ENCODE measurements around the gene XYLT1. TPM values are rescaled to one million over a fixed set of nuclear protein-coding genes. Genes with fewer than 3 reads are reported as not detected.
"Not testable (repeated sequence)": the region's sequence is repeated elsewhere in the genome, so short reads cannot be mapped to it uniquely, and the experiment has no call there.

XYLT1 gene
- total RNA-seq, 6 experiments from 2014 or later: 22.0 to 51.1 (median 27.5) TPM

DNA sequence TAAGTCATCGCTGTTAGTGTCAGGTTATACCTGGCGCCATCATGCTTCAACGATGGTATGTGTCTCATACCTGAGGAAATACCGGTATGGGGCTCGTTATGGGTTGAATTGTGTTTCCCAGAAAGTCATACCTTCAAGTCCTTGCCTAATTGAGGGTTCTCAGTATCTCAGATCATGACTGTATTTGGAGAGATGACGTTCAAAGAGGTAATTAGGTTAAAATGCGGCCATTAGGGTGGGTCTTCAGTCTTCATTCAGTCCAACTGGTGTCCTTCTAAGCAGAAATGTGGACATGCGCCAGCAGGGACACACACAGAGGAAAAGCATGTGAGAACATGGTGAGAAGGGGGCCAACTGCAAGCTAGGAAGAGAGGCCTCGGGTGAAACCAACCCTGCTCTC, 37.5 kb upstream of the XYLT1 start:
- Mint-ChIP-seq H3K36me3 (ENCODE audit: low read depth) (no peaks in the 10 kb centered on the region; the same call in 1 of the 2 replicates), H3K4me1 (ENCODE audit: low read depth) (peaks cover 35% of the 10 kb centered on the region), H3K9me3 (peaks cover 4% of the 10 kb centered on the region; the same call in 1 of the 2 replicates), H3K4me3 (no peak overlapping the region), H3K27me3 (ENCODE audit: insufficient read depth) (peaks cover 2% of the 10 kb centered on the region; the same call in 1 of the 2 replicates), H3K27ac (no peak overlapping the region)
- TF ChIP-seq, protein P1, sequence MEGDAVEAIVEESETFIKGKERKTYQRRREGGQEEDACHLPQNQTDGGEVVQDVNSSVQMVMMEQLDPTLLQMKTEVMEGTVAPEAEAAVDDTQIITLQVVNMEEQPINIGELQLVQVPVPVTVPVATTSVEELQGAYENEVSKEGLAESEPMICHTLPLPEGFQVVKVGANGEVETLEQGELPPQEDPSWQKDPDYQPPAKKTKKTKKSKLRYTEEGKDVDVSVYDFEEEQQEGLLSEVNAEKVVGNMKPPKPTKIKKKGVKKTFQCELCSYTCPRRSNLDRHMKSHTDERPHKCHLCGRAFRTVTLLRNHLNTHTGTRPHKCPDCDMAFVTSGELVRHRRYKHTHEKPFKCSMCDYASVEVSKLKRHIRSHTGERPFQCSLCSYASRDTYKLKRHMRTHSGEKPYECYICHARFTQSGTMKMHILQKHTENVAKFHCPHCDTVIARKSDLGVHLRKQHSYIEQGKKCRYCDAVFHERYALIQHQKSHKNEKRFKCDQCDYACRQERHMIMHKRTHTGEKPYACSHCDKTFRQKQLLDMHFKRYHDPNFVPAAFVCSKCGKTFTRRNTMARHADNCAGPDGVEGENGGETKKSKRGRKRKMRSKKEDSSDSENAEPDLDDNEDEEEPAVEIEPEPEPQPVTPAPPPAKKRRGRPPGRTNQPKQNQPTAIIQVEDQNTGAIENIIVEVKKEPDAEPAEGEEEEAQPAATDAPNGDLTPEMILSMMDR (IDR thresholded peaks at IDR 0.05): no peak
- DNase-seq: no peak

DNA sequence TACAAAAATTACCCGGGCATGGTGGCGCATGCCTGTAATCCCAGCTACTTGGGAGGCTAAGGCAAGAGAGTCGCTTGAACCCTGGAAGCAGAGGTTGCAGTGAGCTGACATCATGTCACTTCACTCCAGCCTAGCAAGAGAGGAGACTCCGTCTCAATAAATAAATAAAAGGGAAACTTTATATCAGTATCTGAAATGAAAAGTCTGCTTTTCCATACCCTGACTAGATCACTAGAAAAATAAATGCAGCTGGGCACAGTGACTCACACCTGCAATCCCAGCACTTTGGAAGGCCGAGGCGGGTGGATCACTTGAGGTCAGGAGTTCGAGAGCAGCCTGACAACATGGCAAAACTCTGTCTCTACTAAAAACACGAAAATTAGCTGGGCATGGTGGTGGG, 36.8 kb upstream of the XYLT1 start:
- H3K27me3 Mint-ChIP-seq (ENCODE audit: insufficient read depth); H3K27ac Mint-ChIP-seq; H3K4me3 Mint-ChIP-seq; H3K36me3 Mint-ChIP-seq (ENCODE audit: low read depth); H3K9me3 Mint-ChIP-seq; DNase-seq: not testable (repeated sequence)
- peaks cover 27% of the 10 kb centered on the region for H3K4me1 Mint-ChIP-seq (ENCODE audit: low read depth)

DNA sequence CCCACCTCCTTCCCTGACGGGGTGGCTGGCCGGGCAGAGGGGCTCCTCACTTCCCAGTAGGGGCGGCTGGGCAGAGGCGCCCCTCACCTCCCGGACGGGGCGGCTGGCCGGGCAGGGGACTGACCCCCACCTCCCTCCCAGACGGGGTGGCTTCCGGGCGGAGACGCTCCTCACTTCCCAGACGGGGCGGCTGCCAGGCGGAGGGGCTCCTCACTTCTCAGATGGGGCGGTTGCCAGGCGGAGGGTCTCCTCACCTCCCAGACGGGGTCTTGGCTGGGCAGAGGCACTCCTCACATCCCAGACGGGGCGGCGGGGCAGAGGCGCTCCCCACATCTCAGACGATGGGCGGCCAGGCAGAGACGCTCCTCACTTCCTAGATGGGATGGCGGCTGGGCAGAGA, 35.1 kb upstream of the XYLT1 start:
- not testable (repeated sequence) for H3K27ac Mint-ChIP-seq; H3K4me3 Mint-ChIP-seq; H3K27me3 Mint-ChIP-seq (ENCODE audit: insufficient read depth); H3K4me1 Mint-ChIP-seq (ENCODE audit: low read depth); H3K9me3 Mint-ChIP-seq; H3K36me3 Mint-ChIP-seq (ENCODE audit: low read depth); DNase-seq

DNA sequence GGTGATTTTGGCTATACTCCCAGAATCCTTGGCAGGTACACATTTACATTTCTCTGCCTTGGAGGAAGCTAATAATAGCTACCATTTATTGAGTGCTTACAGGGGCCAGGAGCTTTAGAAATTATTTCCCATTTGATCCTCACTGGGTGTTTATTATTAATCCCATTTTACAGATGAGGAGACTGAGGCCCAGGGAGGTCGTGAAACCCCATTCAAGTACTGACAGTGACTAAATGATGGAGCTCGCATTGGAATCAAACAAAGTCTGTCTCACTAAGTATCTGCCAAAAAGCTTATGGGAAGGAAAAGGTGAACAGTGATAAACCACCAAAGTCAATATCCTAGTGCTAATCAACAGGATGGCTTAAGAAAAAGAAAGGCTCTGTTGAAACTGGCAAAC, 33.3 kb upstream of the XYLT1 start:
- Mint-ChIP-seq H3K4me1 (ENCODE audit: low read depth) (peaks cover 3% of the 10 kb centered on the region; the same call in 1 of the 2 replicates), H3K27ac (no peak overlapping the region), H3K9me3 (peaks cover 2% of the 10 kb centered on the region; the same call in 1 of the 2 replicates), H3K4me3 (no peak overlapping the region), H3K36me3 (ENCODE audit: low read depth) (no peaks in the 10 kb centered on the region), H3K27me3 (ENCODE audit: insufficient read depth) (no peaks in the 10 kb centered on the region; the same call in 1 of the 2 replicates)
- TF ChIP-seq, protein P1 (IDR thresholded peaks at IDR 0.05): no peak
- DNase-seq: no peak

DNA sequence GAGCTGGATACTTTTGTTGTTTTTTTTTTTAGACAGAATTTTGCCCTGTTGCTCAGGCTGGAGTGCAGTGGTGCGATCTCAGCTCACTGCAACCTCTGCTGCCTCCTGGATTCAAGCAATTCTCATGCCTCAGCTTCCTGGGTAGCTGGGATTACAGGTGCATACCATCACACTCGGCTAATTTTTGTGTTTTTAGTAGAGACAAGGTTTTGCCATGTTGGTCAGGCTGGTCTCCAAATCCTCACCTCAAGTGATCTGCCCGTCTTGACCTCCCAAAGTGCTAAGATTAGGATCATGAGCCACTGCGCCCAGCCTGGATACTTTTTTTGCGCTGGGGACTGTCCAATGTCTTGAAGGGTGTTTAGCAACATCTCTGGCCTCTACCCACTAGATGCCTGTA, 32.6 kb upstream of the XYLT1 start:
- H3K4me1 Mint-ChIP-seq (ENCODE audit: low read depth): peaks cover 6% of the 10 kb centered on the region
- TF ChIP-seq, protein P1 (IDR thresholded peaks at IDR 0.05): no peak
- no peaks in the 10 kb centered on the region; the same call in 1 of the 2 replicates for H3K27me3 Mint-ChIP-seq (ENCODE audit: insufficient read depth)
- H3K4me3 Mint-ChIP-seq: no peak overlapping the region
- H3K36me3 Mint-ChIP-seq (ENCODE audit: low read depth): no peaks in the 10 kb centered on the region
- H3K27ac Mint-ChIP-seq: no peak overlapping the region
- no peak for DNase-seq
- no peaks in the 10 kb centered on the region for H3K9me3 Mint-ChIP-seq

DNA sequence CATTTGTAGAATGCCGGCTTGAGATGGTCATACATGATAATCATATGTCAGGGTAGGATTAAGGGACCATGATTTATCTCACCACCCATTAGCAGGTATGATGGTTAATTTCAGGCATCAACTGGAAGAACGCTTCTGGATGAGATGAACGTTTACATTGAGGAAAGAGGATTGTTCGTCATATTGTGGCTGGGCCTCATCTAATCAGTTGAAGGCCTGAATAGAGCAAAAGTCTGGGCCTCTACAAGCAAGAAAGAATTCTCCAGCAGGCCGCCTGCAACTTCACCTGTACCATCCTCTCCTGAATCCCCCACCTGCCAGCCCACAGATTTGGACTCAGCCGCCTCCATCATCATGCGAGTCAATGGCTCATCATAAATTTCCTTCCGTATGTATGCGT, 30.6 kb upstream of the XYLT1 start:
- DNase-seq: no peak
- H3K4me3 Mint-ChIP-seq: no peak overlapping the region
- H3K4me1 Mint-ChIP-seq (ENCODE audit: low read depth): peaks cover 21% of the 10 kb centered on the region
- H3K27me3 Mint-ChIP-seq (ENCODE audit: insufficient read depth): no peaks in the 10 kb centered on the region; the same call in 1 of the 2 replicates
- no peak overlapping the region for H3K27ac Mint-ChIP-seq
- TF ChIP-seq, protein P1 (IDR thresholded peaks at IDR 0.05): no peak
- H3K9me3 Mint-ChIP-seq: no peaks in the 10 kb centered on the region
- no peaks in the 10 kb centered on the region for H3K36me3 Mint-ChIP-seq (ENCODE audit: low read depth)

All from HFFc6 (cell line).